Heart left ventricle (tissue), 16 donors: ENCODE data around the gene CLEC4D. TPM values are rescaled to one million over a fixed set of nuclear protein-coding genes. Genes with fewer than 3 reads are reported as not detected.

Source experiments
- ATAC-seq, 4 donors: fragments of 200-7000 bp; cut with Tn5 transposase; one replicate each; pipeline ENCODE4 v1.9.1; 2020 to 2022; ENCODE audit warnings: moderate library complexity in 4 of 4, mild to moderate bottlenecking in 3 of 4, moderate number of reproducible peaks in 1 of 4
- DNase-seq, 5 donors: peaks; one replicate each; pipeline ENCODE4 v3.0.0-alpha.2; 2020
- H3K27ac ChIP-seq, 12 donors: fragments of 200-600 bp; sonication (generic) in 4 of 12; one replicate each; pipeline versions ENCODE4 v1.5.0 to v1.8.0; 2016 to 2022; ENCODE audit warnings: mild to moderate bottlenecking in 2 of 12
- H3K27me3 ChIP-seq, 9 donors: fragments of 200-600 bp; sonication (generic) in 2 of 9; one replicate each; pipeline versions ENCODE4 v1.5.1 to v1.8.0; 2016 to 2022; ENCODE audit warnings: mild to moderate bottlenecking in 3 of 9
- H3K36me3 ChIP-seq, 9 donors: fragments of 200-600 bp; sonication (generic) in 2 of 9; one replicate each; pipeline versions ENCODE4 v1.5.0 to v1.8.0; 2018 to 2022; ENCODE audit warnings: mild to moderate bottlenecking in 2 of 9
- H3K4me1 ChIP-seq, 12 donors: fragments of 200-600 bp; sonication (generic) in 4 of 12; one replicate each; pipeline versions ENCODE4 v1.5.0 to v1.8.0; 2016 to 2022; ENCODE audit warnings: mild to moderate bottlenecking in 3 of 12
- H3K4me3 ChIP-seq, 12 donors: fragments of 200-600 bp; sonication (generic) in 4 of 12; one replicate each; pipeline versions ENCODE4 v1.5.0 to v1.8.0; 2017 to 2022; ENCODE audit warnings: mild to moderate bottlenecking in 9 of 12, moderate library complexity in 4 of 12
- H3K9me3 ChIP-seq, 12 donors: fragments of 200-600 bp; sonication (generic) in 4 of 12; one replicate each; pipeline versions ENCODE4 v1.5.0 to v1.8.0; 2016 to 2022; ENCODE audit warnings: mild to moderate bottlenecking in 1 of 12
- CTCF ChIP-seq, 12 donors: fragments of 200-600 bp; sonication (generic) in 4 of 12; IDR thresholded peaks; one replicate each; pipeline versions ENCODE4 v1.5.0 to v1.8.0; 2018 to 2022; ENCODE audit warnings: antibody characterized with exemption in 12 of 12, mild to moderate bottlenecking in 5 of 12
- POLR2A ChIP-seq, 2 donors: fragments of 450-650 bp; IDR thresholded peaks; one replicate each; pipeline ENCODE4 v1.6.1; 2017; ENCODE audit warnings: antibody characterized with exemption in 2 of 2, mild to moderate bottlenecking in 2 of 2, moderate library complexity in 2 of 2
- WGBS, 4 donors: extraction: QIAGEN DNeasy Blood & Tissue Kit in 2 of 4; methylation state at CpG; one replicate each; pipeline versions ENCODE4 v1.1.5 to v1.1.7; 2013 to 2018; 5-methylcytosine and 5-hydroxymethylcytosine counted together
- intact Hi-C, 10 donors: fragments of 100-400 bp; cut with DNase I; formaldehyde crosslinking; loops; one replicate each; pipeline versions ENCODE4 v1.11.1 to v1.14.2; 2022
- polyA plus RNA-seq, 2 donors: library from polyadenylated mRNA; stranded (reverse); fragments of 200-250 nt; gene quantifications; one replicate each; pipeline ENCODE4 v1.2.3, GENCODE V29; 2013
- total RNA-seq, 9 donors: library from RNA; depleted of rRNA in 2 of 9; stranded (reverse); fragments of >200 nt in 2 of 9; fragmentation: NEBNext Ultra II Directional in 3 of 9; extraction: Animal tissue kit (Norgen Biotek cat#: 25700) in 3 of 9; gene quantifications; one replicate each; pipeline versions ENCODE4 v1.1.0 to v1.2.4, GENCODE V29; 2016 to 2023
- donor health status: ischemic (EF 13 %, LVEDD 7.1; RV severe dilation, severe dysfunction).
- donor health status: healthy with polysubstance abuse.
- donor health status: DM: no; HTN: yes; CAD: no.
- donor health status: DM: no; HTN: no; CAD: no.
- donor health status: ischemic (EF 25% LVEDD 6.9; RV normal size, moderate dysfunction).
- donor health status: ischemic (EF 25% LVEDD 5.7; RV mildly dilated, moderate dysfunction).
- donor health status: healthy.
- donor health status: DM: yes; HTN: yes; CAD: no.
- donor health status: ischemic (EF 35%, LVEDD 5.7; RV mildly dilated, moderate dysfunction).
- donor health status: nonischemic (EF 11% LVEDD 7.7; RV severe dilation, severe dysfunction).
- donor health status: DM: yes; HTN: yes; CAD: no.
- donor health status: PGD.
- donor health status: ischemic (EF 29% LVEDD 5.4; RV normal size, mild dysfunction).
- donor health status: nonischemic (EF 23%, LVEDD 6.1; RV moderate dilation, normal function).

CLEC4D gene
- total and polyA plus RNA-seq, 11 donors = 0.10 to 0.72 (median 0.30) TPM; not detected in 5

- H3K27me3 ChIP-seq = peaks cover 0 to 14% (median 0%) of the 10 kb centered on the region in 9 donors
- ATAC-seq (no peak), DNase-seq (no peak)
- H3K27ac ChIP-seq = no peak overlapping the region
- H3K9me3 ChIP-seq = no peaks in the 10 kb centered on the region
- no peaks in the 10 kb centered on the region for H3K4me1 ChIP-seq
- intact Hi-C loops = no loop called here
- H3K36me3 ChIP-seq = no peaks in the 10 kb centered on the region
- no peak for TF ChIP-seq POLR2A (IDR thresholded peaks at IDR 0.05)
- TF ChIP-seq CTCF (IDR thresholded peaks at IDR 0.05) = no peak
- H3K4me3 ChIP-seq = no peak overlapping the region
These were observed 37.6 kb upstream of the CLEC4D start for GRCh38 chr12:8475508-8476203.

- ATAC-seq = no peak
- no peaks in the 10 kb centered on the region for H3K36me3 ChIP-seq
- H3K27ac ChIP-seq = no peak overlapping the region
- H3K4me1 ChIP-seq = no peaks in the 10 kb centered on the region
- peak in 1 of 5 donors; percentile 29 for DNase-seq
- H3K27me3 ChIP-seq = no peaks in the 10 kb centered on the region
- WGBS, 4 donors = 74 to 82% (median 76%) methylated on average over 2 of the region's 2 CpGs
- intact Hi-C loops = no loop called here
- H3K9me3 ChIP-seq = peaks cover 0 to 3% (median 0%) of the 10 kb centered on the region in 12 donors
- no peak overlapping the region for H3K4me3 ChIP-seq
- TF ChIP-seq POLR2A (IDR thresholded peaks at IDR 0.05) = no peak
- TF ChIP-seq CTCF (IDR thresholded peaks at IDR 0.05) = no peak
These were observed 30.7 kb upstream of the CLEC4D start for GRCh38 chr12:8482571-8483061.

GRCh38 chr12:8483079-8483478 lies 30.2 kb upstream of the CLEC4D start:
- H3K27me3 ChIP-seq = no peaks in the 10 kb centered on the region
- TF ChIP-seq POLR2A (IDR thresholded peaks at IDR 0.05) (no peak), CTCF (IDR thresholded peaks at IDR 0.05) (no peak)
- H3K4me1 ChIP-seq = no peaks in the 10 kb centered on the region
- H3K9me3 ChIP-seq = peaks cover 0 to 8% (median 0%) of the 10 kb centered on the region in 12 donors
- ATAC-seq = no peak
- H3K4me3 ChIP-seq = no peak overlapping the region
- no peaks in the 10 kb centered on the region for H3K36me3 ChIP-seq
- intact Hi-C loops = no loop called here
- no peak for DNase-seq
- H3K27ac ChIP-seq = no peak overlapping the region

- peaks cover 0 to 16% (median 0%) of the 10 kb centered on the region in 12 donors for H3K4me1 ChIP-seq
- H3K27me3 ChIP-seq = peaks cover 0 to 6% (median 0%) of the 10 kb centered on the region in 9 donors
- 78 to 82% (median 81%) methylated on average over 5 of the region's 5 CpGs for WGBS, 4 donors
- DNase-seq (no peak), ATAC-seq (peak in 1 of 4 donors; percentile 54)
- intact Hi-C loops = no loop called here
- H3K27ac ChIP-seq = peak overlapping the region in 1 of 12 donors; percentile 60
- peaks cover 0 to 11% (median 0%) of the 10 kb centered on the region in 12 donors for H3K9me3 ChIP-seq
- H3K4me3 ChIP-seq = no peak overlapping the region
- TF ChIP-seq CTCF (IDR thresholded peaks at IDR 0.05) = no peak
- TF ChIP-seq POLR2A (IDR thresholded peaks at IDR 0.05) = no peak
- no peaks in the 10 kb centered on the region for H3K36me3 ChIP-seq
These were observed 21.4 kb upstream of the CLEC4D start for GRCh38 chr12:8491646-8492530.
